Stimulated activated CD4-positive, alpha-beta T cell treated with anti-CD3 and anti-CD28 coated beads, TNF-alpha, amount 100 ng/mL, for 4 hours (primary cell): ENCODE measurements around the gene FBRSL1.

Experiments
- DNase-seq, 3 experiments: peaks; one replicate each; pipeline ENCODE4 v3.0.0-alpha.2; 2020; ENCODE audit warnings: low read depth in 3 of 3

The FBRSL1 gene

DNA sequence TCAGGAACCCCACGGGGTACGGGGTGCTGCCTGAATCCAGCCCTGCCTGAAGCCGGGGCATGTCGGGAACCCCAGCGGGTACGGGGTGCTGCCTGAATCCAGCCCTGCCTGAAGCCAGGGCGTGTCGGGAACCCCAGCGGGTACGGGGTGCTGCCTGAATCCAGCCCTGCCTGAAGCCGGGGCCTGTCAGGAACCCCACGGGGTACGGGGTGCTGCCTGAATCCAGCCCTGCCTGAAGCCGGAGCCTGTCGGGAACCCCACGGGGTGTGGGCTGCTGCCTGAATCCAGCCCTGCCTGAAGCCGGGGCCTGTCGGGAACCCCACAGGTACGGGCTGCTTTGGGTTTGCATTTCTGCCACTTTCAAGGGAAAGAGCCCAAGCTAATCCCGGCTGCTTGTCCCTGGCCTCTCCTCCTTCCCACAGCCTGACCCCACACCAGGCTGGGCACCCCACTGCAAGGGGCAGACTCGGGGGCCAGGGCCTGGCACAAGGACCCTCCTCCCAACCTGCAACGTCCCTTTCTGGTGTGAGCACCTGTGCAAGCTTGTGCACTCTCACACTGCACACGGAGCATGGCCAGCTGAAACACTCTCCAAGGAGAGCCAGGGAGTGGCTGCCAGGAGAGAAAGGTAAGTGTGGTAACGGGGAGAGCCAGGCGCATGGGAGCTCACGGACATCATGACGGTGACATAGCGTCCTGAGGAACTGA, 5.6 kb upstream of the FBRSL1 start:
- no peak for DNase-seq

DNA sequence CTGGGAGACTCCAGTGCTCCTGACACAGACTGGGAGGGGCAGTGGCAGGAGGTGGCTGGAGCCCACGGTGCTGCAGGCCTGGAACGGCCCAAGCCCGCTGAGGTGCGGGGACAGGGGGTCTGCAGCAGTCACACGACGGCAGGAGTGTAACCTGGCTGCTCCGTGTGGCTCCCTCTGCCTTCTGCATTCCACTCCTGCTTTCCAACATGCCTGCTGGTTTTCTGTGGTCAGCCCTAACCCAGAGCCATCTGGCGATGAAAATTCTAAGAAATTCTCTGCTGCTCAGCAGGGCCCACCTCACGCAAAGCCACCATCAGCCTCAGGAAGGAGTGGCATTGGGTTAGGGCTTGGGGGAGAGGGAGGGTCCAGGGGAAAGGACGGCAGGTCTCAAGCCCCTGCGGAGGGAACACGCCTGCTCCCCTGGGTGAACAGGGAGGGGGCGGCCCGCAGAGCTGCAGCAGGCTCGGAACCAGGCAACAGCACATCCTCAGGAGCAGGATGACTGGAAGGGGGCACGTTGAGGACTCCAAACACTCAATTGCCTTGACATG, 5.0 kb upstream of the FBRSL1 start:
- no peak for DNase-seq

DNA sequence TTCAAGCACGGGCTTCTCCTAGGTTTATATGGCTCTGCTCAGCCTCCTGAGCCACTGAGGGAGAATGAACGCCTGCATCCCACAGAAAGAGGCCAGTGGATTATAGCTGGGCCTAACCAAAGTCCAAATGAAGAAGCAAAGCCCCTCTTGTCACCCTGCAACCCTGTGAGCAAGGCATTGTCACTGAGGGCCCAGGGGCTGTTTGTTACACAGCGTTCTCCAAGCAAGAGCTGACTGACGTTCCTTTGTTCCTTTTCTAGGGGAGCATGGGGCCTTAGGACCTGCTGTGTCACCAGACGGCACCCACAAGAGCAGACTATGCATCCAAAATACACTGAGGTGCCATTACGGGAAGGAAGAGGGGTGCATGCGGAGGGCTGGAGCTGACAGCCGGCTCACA, 4.3 kb upstream of the FBRSL1 start:
- no peak for DNase-seq

DNA sequence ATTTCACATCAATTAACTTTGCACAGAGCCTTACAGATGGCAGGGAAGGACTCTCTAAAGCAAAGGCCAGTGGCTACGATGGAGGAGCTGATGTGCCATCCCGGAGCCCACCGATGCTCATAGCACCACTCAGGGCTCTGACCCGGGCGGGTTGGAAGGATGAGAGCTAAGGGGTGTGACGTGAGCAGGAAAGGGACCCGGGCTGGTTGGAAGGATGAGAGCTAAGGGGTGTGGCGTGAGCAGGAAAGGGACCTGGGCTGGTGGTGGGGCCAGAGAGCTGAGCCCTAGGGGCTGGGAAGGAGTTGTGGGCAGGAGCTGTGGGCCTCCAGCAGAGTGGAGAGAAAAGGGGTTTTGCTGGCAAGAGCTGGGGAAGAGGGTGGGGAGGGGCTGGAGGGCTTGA, 3.8 kb upstream of the FBRSL1 start:
- DNase-seq, result no peak

DNA sequence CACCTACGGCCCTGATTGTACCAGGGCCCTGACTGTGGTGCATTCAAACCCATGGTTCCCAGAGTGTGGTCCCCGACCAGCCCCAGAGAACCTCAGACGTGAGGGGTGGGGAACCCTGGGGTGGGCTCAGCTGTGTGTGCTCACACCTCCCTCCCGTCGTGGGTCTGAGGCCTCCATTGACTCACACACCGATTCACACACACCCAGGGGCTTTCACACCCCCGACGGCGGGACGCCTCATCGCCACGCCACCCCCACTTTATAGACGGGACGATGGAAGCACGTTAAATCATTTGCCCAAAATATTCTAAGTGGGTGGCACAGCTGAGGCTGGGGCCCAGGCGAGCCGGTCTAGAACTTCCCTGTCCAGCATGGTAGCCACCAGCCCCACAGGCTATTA, 3.4 kb upstream of the FBRSL1 start:
- no peak for DNase-seq

DNA sequence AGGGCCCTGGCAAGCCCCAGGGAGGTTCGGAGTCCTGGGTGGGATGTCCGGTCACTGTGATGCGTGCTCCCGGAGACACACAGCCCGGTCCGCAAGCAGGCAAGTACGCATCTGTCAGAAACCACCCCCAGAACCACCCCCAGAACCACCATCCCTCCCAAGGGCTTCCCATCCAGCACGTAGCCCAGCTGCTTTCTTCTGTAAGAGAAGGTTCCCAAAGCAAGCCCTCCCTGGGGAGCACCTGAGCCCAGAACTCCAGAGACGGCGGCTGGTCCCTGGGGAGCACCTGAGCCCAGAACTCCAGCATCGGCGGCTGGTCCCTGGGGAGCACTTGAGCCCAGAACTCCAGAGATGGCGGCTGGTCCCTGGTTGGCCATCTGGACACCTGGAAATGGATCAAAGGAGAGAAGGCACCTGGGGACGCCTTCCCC, 2.6 kb upstream of the FBRSL1 start:
- DNase-seq, result no peak

DNA sequence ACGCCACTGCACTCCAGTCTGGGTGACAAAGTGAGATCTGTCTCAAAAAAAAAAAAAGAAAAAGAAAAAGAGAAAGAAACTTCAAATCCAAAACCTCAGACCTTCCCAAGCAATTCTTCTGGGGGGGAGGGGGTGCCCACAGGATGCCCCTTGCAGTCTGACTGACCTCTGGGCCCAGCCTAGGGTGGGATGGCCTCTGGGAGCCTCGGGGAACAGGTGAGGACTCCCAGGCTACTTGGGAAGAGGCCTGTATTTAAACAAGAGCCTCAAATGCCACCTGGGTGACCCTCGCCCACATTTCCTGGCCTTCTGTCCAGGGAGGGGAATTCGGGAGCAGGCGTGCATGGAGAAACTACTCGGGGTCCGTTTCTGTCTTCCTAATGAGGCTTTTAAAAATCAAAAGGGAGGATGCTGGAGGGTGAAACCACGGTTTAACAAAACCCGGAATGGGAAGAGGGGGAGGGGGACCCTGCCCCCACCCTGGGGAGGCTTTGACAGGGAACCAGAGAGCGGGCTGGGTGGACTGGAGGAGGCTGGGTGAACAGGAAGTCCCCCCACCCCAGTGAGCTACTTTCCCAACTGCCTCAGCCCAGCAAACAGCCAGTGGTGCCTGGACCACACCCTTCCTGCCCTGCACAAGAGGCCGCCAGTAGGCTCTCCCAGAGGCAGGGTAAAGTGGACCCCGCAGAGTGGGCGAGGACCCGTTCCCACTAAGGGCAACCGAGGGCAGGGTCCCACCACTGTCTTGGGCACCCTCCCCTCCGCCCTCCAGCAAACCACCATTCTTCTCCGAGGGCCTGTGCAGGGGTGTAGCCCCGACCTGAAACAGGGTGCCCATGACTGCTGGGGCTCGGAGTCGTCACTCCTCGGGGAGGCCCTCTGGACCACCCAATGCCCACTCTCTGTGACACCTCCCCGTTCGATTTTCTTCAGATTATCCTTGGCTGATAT, 1.5 kb upstream of the FBRSL1 start:
- no peak for DNase-seq

DNA sequence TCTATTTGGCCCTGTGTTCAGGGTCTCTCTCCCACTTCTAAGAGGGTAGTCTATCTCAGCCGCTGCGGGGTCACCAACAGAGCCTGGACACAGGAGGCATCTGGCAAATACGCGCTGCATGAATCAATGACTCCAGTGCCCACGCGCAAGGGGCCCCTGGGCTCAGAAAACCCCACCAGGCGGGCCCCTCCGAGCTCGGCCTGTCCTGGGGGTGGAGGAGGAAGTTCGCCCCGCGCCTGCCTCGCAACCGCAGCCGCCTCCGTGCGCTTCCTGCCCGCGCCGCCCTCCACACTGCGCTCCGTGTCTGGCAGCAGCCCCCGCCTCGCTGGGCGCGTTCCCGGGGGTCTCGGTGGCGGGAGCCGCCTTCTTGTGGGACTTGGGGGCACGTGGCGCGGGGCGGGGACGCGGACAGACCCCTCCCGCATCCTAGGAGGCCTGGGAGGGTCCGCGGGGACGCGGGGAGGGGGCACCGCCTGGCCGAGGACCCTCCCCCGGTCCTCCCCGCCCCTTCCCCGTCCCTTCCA, 811 bp upstream of the FBRSL1 start:
- DNase-seq, result peak; percentile 22 to 59 (median 48)

DNA sequence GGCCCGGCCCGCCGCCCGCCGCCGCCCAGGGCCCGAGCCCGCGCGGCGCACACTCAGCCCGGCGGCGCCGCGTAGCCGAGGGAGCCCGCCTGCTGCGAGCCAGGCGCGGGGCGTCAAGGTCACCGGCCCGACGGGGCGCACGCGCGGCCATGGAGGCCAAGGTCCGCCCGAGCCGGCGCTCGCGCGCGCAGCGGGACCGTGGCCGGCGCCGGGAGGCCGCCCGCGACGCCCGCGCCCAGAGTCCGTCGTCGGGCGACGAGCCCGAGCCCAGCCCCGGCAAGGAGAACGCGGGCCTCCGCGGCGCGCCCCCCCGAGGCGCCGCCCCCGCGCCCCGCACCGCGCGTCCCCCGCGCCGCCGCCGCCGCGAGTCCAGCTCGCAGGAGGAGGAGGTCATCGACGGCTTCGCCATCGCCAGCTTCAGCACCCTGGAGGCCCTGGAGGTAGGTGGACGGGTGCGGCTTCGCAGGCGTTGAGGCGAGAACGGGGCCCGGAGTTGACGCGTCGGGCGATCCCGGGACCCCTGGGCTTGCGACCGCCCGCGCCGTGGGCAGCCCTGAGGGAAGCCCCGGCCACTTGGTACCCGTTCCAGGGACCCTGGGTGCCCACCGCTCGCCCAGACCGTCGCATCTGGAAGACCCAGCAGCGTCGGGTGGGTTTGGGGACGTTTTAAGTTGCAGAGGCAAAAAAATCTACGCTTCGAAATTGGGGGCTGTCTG, 629 bp downstream of the FBRSL1 start:
- DNase-seq, result no peak

DNA sequence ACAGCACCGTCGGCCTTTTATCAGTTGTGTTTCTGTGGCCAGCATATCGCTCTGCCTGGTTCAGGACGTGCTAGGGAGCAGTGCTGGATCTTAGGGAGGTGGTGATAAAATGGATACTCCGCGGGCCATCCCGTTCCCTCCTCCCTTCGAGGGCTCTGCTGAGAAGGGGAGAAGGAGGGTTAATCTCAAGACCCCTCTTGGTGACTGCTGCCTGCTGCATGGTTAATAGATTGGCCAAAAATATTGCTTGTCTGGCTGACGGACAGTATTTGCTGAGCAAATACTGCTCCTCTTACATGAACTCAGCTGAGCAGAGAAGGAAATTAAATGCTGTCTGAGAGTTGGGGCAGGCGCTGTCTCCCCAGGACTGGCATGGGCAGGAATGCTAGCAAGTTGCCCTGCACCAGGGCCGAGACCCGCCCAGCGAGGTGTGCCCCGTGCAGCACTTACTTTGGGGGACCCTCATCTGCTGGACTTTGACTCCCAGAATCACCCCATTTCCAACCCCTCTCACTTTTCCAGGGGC, 1.2 kb downstream of the FBRSL1 start:
- no peak for DNase-seq

DNA sequence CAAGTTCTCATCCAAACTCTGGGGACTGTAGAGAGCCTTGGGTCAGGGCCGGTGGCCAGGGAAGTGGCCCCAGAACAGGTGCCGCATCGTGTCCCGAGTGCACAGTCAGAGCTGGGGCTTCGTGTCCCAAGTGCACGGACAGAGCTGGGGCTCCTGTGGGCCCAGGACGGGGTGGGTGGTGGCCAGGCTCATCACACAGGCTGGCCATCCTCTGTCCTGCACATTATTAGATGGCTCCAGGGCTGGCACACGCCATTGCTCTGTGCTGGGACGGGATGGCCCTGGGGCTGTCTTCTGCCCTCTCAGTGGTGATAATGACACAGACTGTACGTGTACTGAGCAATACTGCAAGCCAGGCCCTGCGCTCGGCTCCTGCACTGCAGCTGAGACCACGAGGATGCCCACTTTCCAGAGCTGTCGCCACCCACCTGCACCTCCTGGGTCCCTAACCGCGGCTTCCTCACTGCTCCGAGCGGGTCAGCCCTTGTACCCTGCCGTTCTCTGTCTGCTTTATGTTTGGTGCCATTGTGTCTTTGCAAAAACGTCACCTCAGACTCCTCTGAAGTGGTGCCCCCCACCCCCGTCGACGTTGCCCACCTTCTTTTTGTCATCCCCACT, 1.9 kb downstream of the FBRSL1 start:
- no peak for DNase-seq

DNA sequence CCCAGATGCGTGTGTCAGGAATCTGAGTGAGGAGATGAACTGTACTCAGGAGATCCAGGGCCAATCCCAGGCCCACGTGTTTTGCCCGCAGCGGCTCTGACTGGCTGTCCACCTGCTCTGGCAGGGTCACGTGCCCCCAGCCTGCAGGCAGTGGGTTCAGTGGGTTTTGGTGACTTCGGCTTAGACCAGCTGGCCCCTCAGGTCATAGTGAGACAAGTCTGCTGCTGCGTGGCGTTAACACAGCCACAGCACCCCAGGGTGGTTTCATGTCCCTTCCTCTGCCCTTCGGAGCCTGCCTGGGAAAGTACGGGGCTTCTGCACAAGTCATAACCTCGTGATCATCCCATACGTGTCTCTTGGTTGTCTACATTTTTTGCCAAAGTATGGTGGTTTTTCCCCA, 2.6 kb downstream of the FBRSL1 start:
- no peak for DNase-seq

DNA sequence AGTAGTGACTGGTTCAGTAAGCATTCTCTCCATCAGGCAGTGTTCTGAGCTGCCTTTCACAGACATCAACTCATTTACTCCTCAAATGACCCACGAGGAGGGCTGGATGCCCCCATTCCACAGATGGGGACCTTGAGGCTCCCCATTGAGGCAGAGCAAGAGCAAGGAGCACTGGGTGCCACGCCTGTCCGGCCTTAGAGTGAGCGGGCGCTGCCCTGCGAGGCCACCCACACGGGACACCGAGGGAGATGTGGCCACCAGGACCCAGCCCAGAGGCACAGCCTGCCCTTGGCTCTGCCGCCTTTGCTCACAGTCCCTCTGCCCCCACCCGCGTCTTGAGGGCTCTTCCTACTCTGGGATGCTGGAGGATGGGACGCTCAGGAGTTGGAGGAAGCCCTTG, 3.0 kb downstream of the FBRSL1 start:
- DNase-seq, result no peak

DNA sequence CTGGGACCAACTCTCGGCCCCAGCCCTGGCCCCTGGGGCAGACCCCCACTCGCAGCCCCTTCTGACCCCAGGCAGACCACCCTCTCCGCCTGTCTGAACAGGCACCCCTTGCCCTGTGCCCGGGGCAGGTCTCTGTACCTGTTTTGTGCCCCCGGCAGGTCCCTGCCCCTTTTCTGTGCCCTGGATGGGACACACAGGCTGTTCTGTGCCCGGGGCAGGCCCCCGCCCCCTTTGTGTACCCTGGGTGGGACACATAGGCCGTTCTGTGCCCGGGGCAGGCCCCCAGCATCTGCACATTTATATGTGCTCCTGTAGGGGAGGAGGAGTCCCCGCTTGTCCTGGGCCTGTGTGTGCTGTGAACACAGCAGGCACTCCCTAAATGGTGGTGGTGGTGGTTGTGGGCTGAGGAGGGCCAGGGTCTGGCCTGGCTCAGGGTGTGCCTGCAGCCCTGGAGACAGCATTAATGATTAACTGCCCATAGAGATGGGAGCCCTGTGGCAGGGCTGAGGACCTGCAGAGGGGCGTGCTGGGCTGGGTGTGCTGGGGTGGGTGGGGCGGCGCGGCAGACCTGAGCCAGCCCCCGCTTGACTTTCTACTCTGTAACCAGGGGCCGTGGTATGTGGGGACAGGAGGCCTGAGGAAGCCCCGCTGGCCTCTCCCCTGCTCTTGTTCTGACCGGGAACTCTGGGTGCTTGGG, 3.7 kb downstream of the FBRSL1 start:
- no peak for DNase-seq

DNA sequence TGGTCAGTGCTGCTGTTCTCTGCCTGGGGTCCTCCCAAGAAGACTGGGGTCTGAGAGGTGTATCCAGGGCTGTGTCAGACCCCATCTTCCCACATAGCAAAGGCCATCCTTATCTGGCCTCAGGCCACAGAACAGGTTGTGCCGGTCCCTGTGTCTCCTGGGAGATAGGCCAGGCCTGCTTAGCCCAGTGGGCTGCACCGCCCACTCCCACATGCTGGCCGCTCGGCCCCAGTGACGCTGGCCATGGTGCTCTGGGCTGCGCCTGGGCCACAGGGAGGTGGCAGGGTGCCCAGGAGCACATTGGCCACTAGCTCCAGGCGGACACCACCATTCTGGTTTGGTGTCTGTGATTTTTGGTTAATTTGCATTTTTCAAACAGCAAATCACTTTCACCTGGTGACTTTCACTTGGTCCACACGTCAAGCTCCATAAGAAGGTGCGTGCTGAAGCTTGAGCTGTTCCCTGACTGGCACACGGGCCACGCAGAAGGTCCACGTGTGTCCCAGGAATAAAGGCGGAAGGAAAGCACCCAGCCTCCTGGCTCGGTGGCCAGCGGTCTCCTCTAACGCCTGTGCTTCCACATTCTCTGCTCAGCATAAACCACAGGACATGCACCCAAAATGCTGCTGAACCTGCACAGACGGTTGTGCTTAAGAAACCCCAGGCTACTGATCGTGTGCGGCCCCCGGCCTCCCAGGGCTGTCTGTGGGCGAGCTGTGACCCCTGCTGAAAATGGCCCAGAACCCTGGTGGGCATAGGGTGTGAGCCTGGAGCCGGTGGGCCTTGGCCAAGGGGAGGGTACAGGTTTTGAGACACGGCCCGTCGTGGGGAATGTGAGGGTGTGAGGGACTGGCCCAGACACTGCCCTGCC, 4.6 kb downstream of the FBRSL1 start:
- no peak for DNase-seq

DNA sequence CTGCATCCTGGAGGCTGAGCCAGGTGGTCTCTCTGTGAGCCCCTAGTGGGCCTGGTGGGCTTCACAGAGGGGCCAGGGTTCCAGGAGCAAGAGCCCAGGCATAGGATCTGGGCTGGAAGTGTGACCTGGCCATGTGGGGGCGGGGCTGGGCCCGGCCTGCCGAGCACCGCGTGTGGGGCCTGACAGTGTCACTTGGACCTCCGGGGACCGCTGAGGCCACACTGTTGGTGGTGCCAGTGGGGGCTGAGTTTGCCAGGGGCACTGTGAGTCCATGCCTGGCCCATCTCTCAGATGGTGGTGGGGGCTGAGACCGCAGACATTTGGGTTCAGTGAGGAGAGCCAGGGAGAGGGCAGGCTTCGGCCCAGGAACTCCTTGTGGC, 5.2 kb downstream of the FBRSL1 start:
- DNase-seq, result no peak

DNA sequence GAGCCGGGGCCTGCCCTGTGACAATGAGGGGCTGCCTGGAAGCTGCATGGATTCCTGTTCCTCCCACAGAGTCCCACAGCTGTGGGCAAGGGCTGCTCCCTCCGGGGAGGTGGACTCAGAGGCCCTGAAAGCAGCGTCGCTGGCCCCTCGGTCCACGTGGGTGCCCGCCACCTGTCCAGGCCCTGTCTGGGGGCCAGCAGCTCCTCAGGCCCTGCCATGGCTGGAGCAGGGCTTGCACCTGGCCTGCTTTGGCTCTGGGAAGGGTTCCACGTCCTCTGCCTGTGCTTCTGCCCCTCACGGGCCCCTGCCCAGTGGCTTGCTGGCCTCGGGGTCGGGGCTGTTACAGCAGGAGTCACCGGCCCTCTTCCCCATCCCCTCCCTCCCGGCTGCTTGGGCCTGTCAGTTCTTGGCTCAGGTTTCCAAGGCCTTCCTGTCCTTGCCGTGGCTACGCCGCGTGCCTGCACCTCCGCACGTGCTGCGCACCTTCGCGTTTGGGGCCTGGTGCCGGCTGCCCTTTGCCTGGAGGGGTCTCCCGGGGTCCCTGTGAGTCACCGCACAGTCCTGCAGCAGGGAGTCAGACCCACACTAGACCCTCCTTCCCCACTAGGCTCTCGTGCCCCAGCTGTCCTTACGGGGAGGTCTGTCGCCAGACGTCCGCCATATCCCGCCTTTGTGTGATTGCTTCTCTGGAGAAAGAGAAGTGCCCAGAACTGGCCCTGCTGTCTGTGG, 5.8 kb downstream of the FBRSL1 start:
- no peak for DNase-seq

DNA sequence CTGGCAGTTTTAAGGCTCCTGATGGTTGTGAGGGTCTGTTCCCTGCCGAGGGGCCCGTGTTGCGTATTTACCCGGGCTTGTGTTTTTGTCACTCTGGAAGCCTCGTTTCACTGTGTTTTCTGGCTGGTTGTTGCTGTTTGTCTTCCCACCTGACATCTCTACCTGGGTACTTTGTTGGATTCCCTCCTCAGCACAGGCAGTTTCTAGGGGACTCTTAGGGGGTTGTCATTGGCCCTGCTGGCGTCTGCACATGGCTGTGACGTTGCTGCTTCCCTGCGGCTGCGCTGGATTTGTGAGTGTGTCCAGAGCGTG, 6.4 kb downstream of the FBRSL1 start:
- DNase-seq, result no peak

DNA sequence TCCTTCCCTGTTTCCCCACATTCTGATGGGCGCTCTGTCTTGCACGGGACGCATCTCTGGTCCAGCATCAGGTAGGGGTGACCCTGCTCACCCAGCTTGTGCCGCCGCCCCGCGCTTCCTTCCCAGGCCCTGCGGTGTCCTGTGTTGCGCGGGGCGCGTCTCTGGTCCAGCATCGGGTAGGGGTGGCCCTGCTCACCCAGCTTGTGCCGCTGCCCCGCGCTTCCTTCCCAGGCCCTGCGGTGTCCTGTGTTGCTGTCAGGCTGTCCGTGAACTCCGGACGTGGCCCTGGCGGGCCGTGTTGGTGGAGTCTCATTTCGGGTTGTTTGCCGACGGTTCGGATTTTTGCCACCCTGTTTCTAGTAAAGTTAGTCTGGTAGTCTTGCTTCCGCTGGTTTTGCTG, 6.8 kb downstream of the FBRSL1 start:
- no peak for DNase-seq
